GM19193 (cell line): ENCODE data around the gene ALKBH7.

Source experiments
- POLR2A ChIP-seq: IDR thresholded peaks from 4 replicates; pipeline ENCODE4 v1.6.1; 2011; ENCODE audit not compliant: insufficient read depth, insufficient read length; ENCODE audit errors: extremely low read depth

Gene ALKBH7

DNA sequence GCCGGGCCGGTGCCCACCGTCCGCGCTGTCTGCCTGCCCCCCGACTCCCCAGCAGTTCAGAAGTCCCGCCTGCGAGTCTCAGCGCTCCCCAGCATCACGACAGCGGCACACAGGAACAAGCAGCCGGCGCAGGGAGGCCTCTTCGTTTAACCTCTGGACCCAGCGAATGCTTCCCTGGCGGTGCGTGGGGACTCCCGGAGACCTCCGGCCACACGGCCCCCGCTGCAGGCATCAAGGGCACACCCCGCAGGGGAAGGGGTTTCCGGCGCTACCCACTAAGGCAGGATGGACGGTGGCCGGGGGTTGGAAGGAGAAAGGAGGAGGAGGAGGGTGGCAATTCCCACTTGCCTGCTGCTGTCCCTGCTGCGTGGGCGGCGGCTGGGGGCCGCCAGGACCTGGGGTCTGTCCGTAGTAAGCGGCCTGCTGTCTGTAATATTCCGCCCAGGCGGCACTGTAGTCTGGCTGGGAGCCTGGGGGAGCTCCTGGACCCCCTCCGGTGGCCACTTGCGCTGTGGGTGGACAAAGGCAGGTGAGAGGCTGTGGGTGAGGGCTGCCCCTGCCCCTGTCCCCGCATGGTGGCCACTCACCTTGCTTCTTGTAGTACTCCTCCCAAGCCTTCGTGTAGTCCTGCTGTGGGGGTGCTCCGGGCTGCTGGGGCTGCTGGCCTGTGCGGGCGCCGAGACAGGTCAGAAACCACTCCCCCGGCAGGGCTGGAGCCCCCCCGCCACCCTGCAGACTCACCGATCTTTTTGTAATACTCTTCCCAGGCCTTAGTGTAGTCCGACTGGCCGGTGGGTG, 42.4 kb downstream of the ALKBH7 start:
- no peak for TF ChIP-seq POLR2A

DNA sequence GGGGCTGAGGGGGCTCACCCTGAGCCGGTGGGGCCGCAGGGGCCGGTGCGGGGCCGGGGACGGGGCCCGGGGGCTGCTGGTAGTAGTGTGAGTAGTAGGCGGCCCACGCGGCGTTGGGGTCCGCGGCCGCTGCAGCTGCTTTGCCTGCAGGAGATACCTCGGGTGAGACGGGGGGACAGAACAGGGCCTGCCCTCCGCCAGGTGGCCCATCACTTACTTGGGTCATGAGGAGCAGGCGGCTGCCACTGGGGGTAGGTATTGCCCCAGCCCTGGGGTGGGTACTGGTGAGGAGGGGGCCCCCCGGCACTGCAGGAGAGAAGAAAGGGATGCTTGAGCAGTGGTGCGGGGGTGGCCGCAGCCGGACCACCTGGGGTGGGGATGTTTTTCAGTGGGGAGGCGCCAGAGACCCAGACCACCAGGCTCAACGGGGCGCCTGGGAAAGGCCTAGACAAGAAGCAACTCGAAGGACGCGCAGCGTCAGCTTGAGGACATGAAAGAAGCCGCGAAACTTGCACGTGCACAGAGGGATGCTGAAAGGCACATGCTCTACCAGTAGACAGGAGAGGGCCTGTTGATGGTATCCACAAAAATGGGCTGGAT, 43.1 kb downstream of the ALKBH7 start:
- no peak for TF ChIP-seq POLR2A

GRCh38 chr19:6416658-6417405, 44.2 kb downstream of the ALKBH7 start:
- TF ChIP-seq POLR2A, result no peak

DNA sequence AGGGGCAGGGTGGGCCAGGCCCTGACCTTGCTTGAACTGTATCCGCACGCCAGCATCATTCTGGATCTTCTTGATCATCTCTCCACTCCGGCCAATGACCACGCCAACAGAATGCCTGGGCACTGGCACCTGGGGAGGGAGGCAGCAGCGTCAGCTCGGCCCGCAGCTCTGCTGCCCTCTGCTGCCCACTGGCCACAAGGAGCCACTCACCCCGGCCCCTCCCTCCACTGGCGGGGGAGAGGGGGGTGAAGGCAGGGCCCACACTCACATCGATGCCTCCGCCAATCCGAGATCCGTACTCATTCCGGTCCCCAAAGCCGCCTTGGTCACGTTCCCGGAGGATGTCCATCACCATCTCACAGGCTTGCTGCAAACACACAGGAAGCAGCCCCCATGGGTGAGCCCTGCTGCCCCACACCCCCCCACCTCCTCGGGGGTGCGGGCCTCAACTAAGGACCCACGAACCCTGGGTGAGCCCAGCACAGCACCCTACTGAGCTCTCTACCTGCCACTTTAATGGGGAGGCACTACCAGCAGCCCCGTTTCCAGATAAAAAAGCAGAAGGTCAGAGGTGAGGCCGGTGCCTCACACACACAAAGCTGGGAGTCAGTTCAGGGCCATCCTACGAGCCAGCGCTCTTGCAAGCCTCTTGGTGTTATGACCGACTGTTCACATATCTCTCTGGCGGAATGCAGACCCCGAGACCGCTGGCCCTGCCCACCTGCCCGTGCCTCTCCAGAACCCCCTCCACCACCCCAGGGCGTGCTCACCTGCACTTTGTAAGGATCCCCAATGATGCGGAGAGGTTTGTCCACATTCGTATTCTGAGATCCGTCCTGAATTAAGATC, 45.3 kb downstream of the ALKBH7 start:
- TF ChIP-seq POLR2A, result no peak

DNA sequence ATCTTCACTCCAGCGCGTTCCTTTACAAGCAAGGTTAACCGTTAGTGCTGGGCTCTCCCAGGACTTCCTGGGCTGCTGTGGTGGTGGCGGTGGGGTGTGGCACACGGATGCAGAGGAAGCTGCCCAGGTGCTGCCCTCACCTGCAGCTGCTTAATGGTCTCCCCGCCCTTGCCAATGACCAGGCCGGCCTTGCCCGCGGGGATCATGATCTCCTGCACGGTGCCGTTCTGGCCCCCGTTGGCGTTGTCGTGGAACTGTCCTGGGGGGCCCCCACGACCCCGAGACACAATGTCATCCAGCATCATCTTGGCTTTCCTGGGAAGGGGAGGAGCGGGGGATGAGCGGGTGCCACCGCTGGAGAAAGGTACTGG, 46.0 kb downstream of the ALKBH7 start:
- peak; percentile 15 for TF ChIP-seq POLR2A

DNA sequence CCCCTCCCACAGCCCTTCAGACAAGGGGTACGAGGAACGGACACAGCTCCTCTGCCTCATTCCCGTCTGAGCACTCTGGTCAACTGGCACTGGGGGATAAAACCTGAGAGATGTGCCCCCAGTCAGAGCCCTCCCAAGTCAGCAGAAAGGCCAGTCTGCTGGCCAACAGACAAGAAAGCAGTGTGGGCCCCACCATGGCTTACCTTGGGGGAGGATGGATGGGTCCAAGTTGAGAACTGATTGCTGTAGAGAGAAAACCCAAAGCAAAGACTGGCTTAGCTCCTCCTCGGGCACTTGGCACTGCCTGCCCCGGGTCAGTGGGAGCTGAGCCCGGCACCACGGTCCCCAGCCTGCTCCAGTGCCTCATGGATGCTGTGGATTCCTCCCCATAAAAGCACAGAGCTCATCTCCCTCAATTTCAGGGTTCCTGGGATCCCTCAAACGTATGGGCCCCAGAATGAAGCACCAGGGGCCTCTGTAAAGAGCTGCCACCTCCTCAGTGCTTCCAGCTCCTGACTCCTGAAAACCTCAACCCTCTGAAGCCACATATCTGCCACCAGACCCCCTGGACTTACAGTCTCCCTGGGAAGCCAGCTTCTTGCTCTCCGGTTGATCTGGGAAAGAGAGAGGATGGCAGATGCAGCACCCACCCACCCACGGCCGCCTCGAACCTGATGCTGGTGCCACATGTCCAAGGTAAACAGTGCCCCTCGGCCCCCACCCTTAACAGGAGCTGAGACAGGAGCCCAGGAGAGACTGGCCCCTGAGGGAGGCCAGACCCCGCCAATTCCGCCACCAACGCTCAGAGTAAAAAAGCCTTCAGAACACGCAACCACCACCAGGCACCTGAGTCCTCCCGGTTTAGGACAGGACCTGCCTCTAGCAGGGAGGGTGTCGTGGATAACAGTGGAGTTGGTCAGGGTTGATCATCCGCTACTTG, 48.8 kb downstream of the ALKBH7 start:
- no peak for TF ChIP-seq POLR2A

DNA sequence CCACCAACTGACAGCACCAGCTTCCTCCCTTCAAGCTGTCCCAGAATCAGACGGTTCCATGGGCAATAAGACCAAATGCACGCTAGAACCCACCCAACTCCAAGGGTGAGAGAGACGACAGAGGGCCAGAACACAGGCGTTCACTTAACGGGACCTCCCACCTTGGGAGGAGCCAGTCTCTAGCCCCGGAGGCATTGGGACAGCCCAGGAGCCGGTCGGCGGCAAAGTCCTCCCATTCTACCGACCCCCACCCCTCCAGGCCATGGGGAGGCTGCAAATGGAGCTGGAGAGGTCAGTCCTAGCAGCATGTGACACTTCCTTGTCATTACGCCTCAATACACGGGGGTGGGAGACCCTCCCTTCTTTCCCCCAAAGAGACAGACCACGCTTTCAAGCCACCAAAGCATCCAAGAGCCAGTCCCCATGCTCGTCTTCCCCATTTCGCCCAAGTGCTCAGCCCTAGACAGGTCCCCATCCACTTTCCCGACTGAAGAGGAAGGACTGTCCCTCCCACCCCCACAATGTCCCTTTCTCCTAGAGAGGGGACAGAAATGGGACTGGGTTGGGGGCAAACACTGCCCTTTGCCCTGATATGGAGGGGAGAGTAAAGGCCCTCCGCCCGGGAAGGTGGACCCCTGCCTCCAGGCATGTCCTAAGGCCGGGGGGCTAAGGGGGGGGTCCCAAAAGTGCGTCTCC, 51.1 kb downstream of the ALKBH7 start:
- no peak for TF ChIP-seq POLR2A

DNA sequence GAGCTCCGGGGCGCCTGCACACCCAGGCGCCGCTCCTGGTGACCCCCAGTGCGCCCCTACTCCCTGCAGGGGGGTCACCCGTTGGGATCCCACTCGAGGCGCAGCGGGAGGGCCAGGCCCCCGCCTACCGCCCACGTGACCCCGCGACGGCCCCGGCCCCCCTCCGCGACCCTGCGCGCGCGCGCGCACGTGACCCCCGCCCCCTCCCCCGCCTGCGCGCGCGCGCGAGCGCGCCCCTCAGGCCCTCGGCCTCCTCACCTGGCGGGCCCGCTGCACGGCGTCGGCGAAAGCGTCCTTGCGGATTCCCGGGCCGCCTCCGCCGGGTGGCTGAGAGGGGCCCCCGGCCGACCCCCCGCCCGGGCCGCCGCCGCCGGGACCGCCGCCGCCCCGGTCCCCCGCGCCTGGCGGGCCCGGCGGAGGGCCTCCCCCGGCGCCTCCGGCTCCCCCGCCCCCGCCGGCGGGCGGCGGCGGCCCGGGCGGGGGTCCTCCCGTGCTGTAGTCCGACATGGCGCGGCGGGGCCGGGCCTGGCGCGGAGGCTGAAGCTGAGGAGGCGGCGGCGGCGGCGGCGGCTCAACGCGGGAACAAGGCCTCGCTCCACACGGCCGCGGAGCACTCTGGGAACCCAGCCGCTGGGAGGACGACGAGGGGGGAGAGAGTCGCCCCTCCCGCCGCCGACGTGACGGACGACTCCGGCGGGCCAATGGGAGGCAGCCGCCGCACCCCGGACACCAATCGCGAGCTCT, 51.8 kb downstream of the ALKBH7 start, which contains the start of gene KHSRP:
KHSRP (minus strand) TSS at position 617 of the 744 bp plus-strand sequence; CDS start at position 507, 110 bp downstream.
- TF ChIP-seq POLR2A, result peak; percentile 76
